EL (cell line): Measurements from ENCODE around the gene CRTC2.

ENCODE experiments used
- DNase-seq: peaks from one replicate; pipeline ENCODE4 v3.0.0-alpha.2; 2016

Gene CRTC2

DNA sequence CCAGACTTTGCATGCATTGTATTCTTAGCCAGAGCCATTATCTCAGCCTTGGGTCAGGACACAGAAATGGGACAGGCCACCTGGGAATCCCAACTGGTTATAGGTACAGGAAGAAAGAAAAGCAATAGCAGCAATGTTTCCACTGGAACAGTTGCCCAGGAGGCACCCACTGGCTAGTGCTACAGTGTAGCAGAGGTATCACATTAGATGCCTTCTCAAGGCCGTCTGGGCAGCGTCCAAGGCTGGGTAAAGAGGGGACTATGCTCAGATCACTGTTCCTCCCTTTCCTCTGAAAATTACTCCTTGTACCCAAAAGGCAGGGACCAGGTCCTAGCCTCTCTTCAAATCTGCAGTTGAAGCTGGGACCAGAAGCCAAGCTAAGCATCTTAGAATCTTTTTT is 11.9 kb upstream of the CRTC2 start:
- no peak for DNase-seq

GRCh38 chr1:153968972-153969371 is 10.6 kb upstream of the CRTC2 start:
- DNase-seq = no peak

DNA sequence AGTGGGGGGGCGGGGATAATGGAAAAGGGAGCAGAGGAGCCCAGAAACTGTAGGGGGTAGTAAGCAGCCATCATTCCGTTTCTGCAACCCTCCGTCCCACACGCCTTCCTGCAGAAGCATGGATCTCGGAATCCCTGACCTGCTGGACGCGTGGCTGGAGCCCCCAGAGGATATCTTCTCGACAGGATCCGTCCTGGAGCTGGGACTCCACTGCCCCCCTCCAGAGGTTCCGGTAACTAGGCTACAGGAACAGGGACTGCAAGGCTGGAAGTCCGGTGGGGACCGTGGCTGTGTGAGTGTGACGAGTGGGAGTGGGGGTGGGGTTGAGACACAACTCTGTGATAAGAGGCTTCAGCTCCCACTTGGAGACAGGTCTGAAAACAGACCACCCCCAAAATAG is 10.0 kb upstream of the CRTC2 start:
- no peak for DNase-seq

DNA sequence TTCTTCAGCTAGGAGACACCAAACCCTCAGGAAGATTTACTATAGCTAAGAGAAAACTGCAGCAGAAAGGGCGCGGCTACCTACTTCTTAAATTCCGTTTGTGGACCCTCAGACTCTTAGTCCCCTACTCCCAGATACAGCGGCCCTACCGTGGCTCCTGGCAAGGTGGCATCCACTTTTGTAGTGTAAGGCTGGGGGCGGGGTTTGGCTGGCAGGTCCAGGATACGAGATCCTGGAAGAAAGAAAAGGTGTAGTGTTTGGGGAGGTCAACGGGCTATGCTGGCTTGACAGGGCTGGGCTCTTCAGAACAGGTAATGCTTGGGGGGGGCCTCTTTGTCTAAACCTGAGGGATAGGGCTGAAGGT is 9.6 kb upstream of the CRTC2 start:
- DNase-seq = no peak

DNA sequence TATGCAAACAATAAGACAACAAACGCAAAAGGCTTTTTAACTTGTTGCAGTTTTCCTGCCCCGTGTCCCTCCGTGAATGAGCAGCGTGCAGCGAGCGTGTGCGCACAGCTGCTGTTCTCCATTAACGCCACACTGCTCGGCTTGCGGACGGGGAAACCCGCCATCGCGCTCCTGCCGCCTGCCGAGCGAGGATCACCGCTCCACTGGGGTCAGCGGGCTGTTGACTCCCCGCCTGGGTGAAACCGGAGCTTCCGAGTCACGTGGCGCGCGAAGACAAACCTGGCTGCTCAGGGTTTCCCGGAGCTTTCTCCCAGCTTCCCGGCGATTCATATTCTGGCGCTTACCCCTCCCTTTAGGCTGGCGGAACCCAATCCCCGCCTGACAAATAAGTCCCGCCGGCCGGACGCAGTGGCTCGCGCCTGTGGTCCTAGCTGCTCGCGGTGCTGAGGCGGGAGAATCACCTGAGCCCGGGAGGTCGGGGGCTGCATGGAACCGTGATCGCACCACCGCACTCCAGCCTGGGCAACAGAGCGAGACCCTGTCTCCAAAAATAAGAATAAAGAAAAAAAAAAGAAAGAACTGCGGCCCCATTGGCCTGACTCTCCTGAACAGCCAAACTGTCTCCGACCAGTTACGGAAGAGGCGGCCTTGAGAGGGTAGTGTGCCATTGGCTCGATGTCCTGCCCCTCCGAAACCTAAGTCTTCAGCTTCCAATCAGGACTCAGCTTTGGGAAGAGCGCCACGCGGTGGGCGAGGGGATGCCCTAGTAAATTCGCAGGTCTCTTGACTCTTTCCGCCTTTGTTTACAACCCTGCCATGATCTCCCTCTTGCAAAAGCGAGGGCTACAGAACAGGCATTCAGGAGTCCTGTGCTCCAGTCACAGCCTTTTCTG is 8.9 kb upstream of the CRTC2 start, which contains the start of gene CREB3L4:
Gene CREB3L4, plus strand, starts transcription at position 796 of the 893 bp plus-strand sequence. CDS start 624 bp downstream, outside the sequence.
- peak; percentile 97 for DNase-seq

DNA sequence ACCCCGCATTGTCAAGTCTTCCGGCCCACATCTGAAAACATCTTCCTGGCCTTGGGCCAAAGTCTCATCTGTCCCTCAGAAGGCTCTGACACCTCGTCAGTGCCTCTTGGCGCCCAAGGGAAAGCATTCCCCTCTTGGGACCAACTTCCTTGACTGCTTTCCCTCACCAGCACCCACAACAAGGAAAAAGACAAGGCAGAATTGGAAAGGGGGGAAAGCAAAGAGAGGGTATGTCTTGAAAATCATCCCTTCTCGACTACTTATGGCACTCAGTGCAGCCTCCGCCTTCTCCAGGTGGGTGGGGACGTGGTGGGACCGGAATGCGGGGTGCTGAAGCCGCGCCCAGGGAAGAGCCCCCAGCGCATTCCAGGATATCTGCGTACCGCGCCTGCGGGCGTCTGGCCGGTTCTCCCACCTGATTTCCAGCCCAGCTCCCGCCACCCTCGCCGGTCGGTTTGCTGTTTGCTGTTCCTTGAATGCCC is 5.5 kb upstream of the CRTC2 start:
- DNase-seq = peak; percentile 78

- peak; percentile 97 for DNase-seq
These were observed 4.8 kb upstream of the CRTC2 start, which contains the start of gene SLC39A1 for GRCh38 chr1:153963030-153963849. Gene SLC39A1 (minus strand): TSS chr1:153963537. CDS start chr1:153962715, 822 bp downstream.

DNA sequence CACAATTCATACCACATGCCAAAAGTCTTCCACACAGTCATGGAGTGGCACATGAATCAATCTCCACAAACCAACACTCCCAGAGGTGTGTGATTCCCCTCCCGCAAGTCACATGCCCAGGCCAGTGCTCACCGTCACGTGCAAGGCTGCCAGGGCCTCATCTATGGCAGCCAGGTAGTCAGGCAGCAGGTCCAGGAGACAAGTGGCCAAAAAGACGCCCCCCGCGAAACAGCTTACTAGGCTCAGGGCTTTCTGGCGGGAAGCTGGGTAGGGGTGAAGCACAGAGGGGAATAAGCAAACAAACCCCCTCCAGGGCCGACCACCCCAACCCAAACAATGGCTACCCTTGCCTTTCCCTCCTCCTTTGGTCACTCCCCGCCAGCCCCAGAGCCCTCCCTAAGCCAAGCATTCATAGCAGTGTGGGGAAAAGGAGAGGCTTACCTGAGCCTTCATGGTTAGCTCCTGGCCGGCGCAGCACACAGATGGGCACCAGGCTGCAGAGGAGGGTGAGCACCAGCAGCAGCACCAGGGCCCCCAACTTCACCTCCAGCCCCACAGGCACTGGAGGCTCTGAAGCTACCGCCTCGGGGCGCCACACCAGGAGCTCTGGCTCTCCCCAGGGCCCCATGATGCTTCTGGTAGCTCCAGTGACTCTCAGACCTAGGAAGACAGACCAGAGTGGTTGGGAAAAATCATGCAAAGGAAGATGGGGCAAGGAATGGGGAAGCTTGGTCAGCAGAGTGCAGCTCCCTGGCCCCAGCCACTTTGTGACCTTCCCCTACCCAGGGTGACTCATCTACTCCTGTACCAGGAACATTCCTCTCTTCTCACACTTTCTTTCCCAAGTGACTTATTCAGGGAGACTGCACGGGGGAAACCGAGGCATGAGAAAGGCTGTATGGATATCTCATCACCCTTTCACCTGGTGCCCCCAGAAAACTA is 3.9 kb upstream of the CRTC2 start:
- peak; percentile 78 for DNase-seq

- DNase-seq = no peak
These were observed 3.0 kb upstream of the CRTC2 start for GRCh38 chr1:153961421-153961820.

GRCh38 chr1:153960206-153960605 is 1.8 kb upstream of the CRTC2 start:
- DNase-seq = no peak

GRCh38 chr1:153959454-153959853 is 1.0 kb upstream of the CRTC2 start:
- no peak for DNase-seq

- DNase-seq = no peak
These were observed 499 bp upstream of the CRTC2 start for GRCh38 chr1:153958961-153959260.

DNA sequence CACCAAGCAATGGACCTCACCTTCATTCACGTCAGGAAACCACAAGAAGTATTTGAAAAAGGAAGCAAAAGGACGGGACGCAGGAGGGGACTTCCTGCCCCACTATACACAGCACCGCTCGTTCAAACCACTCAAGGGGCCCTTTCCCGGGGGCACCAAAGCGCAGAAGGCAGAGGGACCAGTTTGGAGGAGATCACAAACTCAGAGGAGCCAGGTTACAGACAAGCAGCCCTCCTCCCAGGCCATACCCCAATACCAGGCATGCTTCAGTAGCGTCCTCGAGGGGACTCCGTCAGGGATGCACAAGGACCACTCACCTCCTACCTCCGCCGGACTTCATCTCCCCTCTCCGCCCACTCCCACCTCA is 685 bp downstream of the CRTC2 start:
- DNase-seq = peak; percentile 29

DNA sequence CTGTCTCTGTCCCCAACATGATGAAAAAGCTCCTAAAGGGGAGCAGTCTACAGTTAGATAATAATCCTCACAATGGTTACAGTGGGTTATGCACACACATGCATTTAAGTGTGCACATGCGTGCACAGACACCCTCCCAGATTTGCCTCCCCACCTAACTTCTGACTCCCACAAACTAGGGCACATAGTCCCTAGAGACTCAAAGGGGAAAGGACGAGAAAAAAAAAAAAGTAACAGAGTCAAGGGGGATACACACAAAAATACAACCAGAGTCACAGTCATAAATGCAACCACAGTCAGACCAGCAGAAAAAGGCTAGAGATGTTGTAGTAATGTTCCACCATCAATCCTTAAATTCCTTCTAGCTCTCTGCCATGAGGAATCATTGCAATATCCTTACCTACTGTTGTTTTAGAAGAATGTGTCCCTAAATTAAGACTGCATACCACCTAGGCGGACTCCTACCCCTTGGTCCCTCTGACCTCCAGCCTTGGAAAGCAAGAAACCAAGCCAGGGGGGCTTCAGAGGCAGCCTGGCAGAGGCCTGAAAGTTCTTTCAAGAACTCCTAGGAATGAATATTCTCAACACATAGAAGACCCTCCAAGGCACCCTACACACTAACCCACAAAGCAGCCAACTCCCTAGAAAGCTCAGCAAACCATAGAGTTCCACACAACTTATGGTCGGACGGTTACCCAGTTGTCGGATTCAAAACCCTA is 1.3 kb downstream of the CRTC2 start:
- DNase-seq = no peak

DNA sequence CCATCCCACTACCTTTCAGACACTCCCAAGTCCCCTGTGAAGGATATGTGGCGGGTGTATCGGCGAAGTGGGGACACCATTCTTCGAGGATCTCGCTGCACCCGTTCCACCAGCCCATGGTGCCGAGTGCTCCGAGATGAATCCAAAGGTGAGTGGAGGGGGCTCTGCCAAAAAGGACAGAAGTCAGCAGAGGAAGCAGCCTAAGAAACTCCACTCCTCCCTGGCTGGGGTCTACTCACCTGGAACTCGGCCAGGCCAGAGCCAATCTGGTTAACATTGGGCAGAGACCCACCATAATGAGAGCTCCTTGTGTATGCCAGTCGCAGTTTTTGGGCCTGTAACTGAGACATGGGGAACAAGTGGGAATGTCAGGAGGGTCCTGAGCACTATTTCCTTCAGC is 3.6 kb downstream of the CRTC2 start:
- DNase-seq = no peak

- no peak for DNase-seq
These were observed 4.5 kb downstream of the CRTC2 start for GRCh38 chr1:153953859-153954365.

- no peak for DNase-seq
These were observed 6.6 kb downstream of the CRTC2 start for GRCh38 chr1:153951801-153952200.

GRCh38 chr1:153951183-153951582 is 7.2 kb downstream of the CRTC2 start:
- no peak for DNase-seq

DNA sequence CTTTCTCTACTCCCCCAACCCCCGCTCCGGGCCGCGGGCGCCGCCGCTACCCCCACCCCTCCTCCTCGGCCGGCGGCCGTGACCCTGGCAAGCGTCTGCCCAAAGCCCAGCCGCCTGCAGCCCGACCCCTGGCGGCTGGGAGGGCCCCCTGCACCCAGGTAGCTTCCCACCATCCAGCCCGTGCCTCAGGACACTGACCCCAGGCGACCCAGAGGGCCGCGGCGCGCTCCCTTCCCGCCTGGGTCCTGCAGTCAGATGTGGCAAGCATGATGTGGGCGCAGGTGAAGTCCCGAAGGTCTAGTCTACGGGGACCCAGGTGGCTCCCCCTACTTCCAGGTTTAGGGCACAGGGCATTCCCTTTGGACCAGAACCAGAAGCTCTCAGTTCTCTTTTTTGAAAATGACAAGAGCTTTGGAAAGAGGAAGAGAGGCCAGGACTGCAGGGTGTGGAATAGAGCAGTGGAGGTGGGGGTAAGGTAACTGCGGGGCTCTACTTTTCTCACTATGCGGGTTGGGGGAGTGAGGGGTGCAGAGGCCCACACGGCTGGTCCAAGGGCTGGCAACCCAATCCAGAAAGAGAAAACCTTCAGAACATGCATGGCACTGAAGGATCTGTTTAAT is 11.7 kb downstream of the CRTC2 start, which contains the start of gene DENND4B:
Gene DENND4B, minus strand, starts transcription at position 97 of the 620 bp plus-strand sequence. CDS start 2,344 bp downstream, outside the sequence.
- DNase-seq = peak; percentile 78

- peak; percentile 70 for DNase-seq
These were observed 12.4 kb downstream of the CRTC2 start for GRCh38 chr1:153945795-153946621.
